Prostate gland (tissue), 2 donors: ENCODE results near the gene CPNE2. TPM values are rescaled to one million over a fixed set of nuclear protein-coding genes. Genes with fewer than 3 reads are reported as not detected.

Experiments
- DNase-seq: peaks from one replicate; pipeline ENCODE4 v3.0.0-alpha.2; 2019; ENCODE audit warnings: low spot score
- H3K27ac ChIP-seq, 2 donors: fragments of 200-600 bp; sonication (generic); 2 replicates each; pipeline ENCODE4 v1.5.1; 2017 to 2019
- H3K27me3 ChIP-seq: fragments of 200-600 bp; sonication (generic); replicated peaks from 2 replicates; pipeline ENCODE4 v1.5.1; 2019; ENCODE audit not compliant: insufficient read depth
- H3K36me3 ChIP-seq, 2 donors: fragments of 200-600 bp; sonication (generic); 1 replicate in 1 of 2; 2 replicates in 1 of 2; pipeline versions ENCODE4 v1.5.1 to v1.8.1; 2017 to 2019
- H3K4me1 ChIP-seq: fragments of 200-600 bp; sonication (generic); replicated peaks from 2 replicates; pipeline ENCODE4 v1.5.1; 2019
- H3K4me3 ChIP-seq, 2 donors: fragments of 200-600 bp; sonication (generic); 2 replicates each; pipeline ENCODE4 v1.5.1; 2017 to 2019
- H3K9me3 ChIP-seq: fragments of 200-600 bp; sonication (generic); 2 replicates; pipeline ENCODE4 v1.5.1; 2017
- POLR2A ChIP-seq: fragments of 450-650 bp; IDR thresholded peaks from one replicate; pipeline ENCODE4 v1.6.1; 2016; ENCODE audit warnings: antibody characterized with exemption, mild to moderate bottlenecking
- POLR2AphosphoS5 ChIP-seq: sonication (generic); formaldehyde crosslinking; IDR thresholded peaks from one replicate; pipeline ENCODE4 v1.6.1; 2017; ENCODE audit warnings: antibody characterized with exemption
- WGBS: methylation state at CpG from one replicate; pipeline ENCODE4 v1.1.5; 2018; 5-methylcytosine and 5-hydroxymethylcytosine counted together
- intact Hi-C: fragments of 100-400 bp; cut with DNase I; formaldehyde crosslinking; loops from one replicate; pipeline ENCODE4 v1.14.2; 2022
- total RNA-seq, 2 donors: library from RNA; depleted of rRNA; stranded (reverse); fragments of >200 nt; gene quantifications; one replicate each; pipeline ENCODE4 v1.1.0, GENCODE V29; 2016
- TF ChIP-seq, protein P1 (sequence below), 4 experiments: fragments of 200-600 bp in 2 of 4; fragments of 450-650 bp in 2 of 4; sonication (generic) in 2 of 4; IDR thresholded peaks; 1 replicate in 3 of 4; 2 replicates in 1 of 4; pipeline ENCODE4 v1.5.1; 2016 to 2019; ENCODE audit warnings: antibody characterized with exemption in 4 of 4, mild to moderate bottlenecking in 2 of 4, moderate library complexity in 2 of 4

CPNE2 gene
- total RNA-seq, 2 donors from 2014 or later: 22.3 to 23.3 TPM

GRCh38 chr16:57083485-57084126, 8.8 kb upstream of the CPNE2 start:
- H3K4me3 ChIP-seq: no peak overlapping the region
- no peaks in the 10 kb centered on the region for H3K4me1 ChIP-seq
- no peaks in the 10 kb centered on the region for H3K36me3 ChIP-seq
- no peaks in the 10 kb centered on the region for H3K27me3 ChIP-seq
- no peak overlapping the region for H3K27ac ChIP-seq
- TF ChIP-seq POLR2A (no peak), POLR2AphosphoS5 (no peak)
- TF ChIP-seq, protein P1, sequence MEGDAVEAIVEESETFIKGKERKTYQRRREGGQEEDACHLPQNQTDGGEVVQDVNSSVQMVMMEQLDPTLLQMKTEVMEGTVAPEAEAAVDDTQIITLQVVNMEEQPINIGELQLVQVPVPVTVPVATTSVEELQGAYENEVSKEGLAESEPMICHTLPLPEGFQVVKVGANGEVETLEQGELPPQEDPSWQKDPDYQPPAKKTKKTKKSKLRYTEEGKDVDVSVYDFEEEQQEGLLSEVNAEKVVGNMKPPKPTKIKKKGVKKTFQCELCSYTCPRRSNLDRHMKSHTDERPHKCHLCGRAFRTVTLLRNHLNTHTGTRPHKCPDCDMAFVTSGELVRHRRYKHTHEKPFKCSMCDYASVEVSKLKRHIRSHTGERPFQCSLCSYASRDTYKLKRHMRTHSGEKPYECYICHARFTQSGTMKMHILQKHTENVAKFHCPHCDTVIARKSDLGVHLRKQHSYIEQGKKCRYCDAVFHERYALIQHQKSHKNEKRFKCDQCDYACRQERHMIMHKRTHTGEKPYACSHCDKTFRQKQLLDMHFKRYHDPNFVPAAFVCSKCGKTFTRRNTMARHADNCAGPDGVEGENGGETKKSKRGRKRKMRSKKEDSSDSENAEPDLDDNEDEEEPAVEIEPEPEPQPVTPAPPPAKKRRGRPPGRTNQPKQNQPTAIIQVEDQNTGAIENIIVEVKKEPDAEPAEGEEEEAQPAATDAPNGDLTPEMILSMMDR (IDR thresholded peaks at IDR 0.05): no peak
- WGBS: 79% methylated on average over 7 of the region's 7 CpGs
- DNase-seq: no peak
- intact Hi-C loops: no loop called here
- no peaks in the 10 kb centered on the region for H3K9me3 ChIP-seq

GRCh38 chr16:57084257-57084770, 8.1 kb upstream of the CPNE2 start:
- intact Hi-C loops: no loop called here
- Histone ChIP-seq H3K36me3 (no peaks in the 10 kb centered on the region), H3K4me3 (no peak overlapping the region), H3K27me3 (no peaks in the 10 kb centered on the region), H3K4me1 (no peaks in the 10 kb centered on the region), H3K27ac (no peak overlapping the region), H3K9me3 (no peaks in the 10 kb centered on the region)
- peak; percentile 61 for DNase-seq
- 11% methylated on average over 9 of the region's 9 CpGs for WGBS
- TF ChIP-seq POLR2A: no peak
- TF ChIP-seq, protein P1 (IDR thresholded peaks at IDR 0.05): peak; percentile 91 to 97 (median 94)
- peak; percentile 64 for TF ChIP-seq POLR2AphosphoS5

- intact Hi-C loops: no loop called here
- TF ChIP-seq POLR2A (no peak), POLR2AphosphoS5 (no peak)
- TF ChIP-seq, protein P1 (IDR thresholded peaks at IDR 0.05): no peak
- DNase-seq: no peak
- no peak overlapping the region for H3K4me3 ChIP-seq
- H3K27me3 ChIP-seq: no peaks in the 10 kb centered on the region
- H3K9me3 ChIP-seq: no peaks in the 10 kb centered on the region
- no peaks in the 10 kb centered on the region for H3K4me1 ChIP-seq
- H3K27ac ChIP-seq: no peak overlapping the region
- 79% methylated on average over 7 of the region's 7 CpGs for WGBS
- H3K36me3 ChIP-seq: no peaks in the 10 kb centered on the region
These were observed 7.4 kb upstream of the CPNE2 start for GRCh38 chr16:57084996-57085395.

- Histone ChIP-seq H3K9me3 (no peaks in the 10 kb centered on the region), H3K4me3 (no peak overlapping the region), H3K27me3 (no peaks in the 10 kb centered on the region), H3K4me1 (no peaks in the 10 kb centered on the region), H3K36me3 (no peaks in the 10 kb centered on the region), H3K27ac (no peak overlapping the region)
- 90% methylated on average over 2 of the region's 2 CpGs for WGBS
- intact Hi-C loops: no loop called here
- no peak for DNase-seq
- no peak for TF ChIP-seq POLR2AphosphoS5
- no peak for TF ChIP-seq POLR2A
- TF ChIP-seq, protein P1 (IDR thresholded peaks at IDR 0.05): no peak
These were observed 5.4 kb upstream of the CPNE2 start for GRCh38 chr16:57087003-57087402.

DNA sequence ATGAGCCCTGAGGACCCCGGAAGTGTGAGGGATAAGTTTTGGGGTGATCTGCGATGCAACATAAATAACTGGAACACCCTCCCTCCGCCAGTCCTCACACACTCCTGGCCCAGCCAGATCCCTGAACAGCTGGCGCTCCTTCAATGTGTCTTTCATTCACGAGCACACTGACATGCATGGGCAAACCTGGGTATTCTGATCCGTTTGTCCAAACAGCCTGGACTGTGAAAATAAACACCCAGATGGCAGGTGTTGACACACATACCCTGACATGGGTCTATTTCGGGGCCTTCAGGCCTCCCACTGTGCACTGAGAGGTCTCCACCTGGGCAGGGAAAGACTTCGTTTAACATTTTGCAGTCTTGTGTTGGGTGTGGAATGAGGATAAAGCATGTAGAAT, 3.0 kb upstream of the CPNE2 start:
- no peak overlapping the region for H3K4me3 ChIP-seq
- TF ChIP-seq, protein P1 (IDR thresholded peaks at IDR 0.05): no peak
- TF ChIP-seq POLR2AphosphoS5 (no peak), POLR2A (no peak)
- H3K27ac ChIP-seq: no peak overlapping the region
- peaks cover 6% of the 10 kb centered on the region for H3K4me1 ChIP-seq
- H3K9me3 ChIP-seq: no peaks in the 10 kb centered on the region
- intact Hi-C loops: no loop called here
- no peaks in the 10 kb centered on the region for H3K36me3 ChIP-seq
- DNase-seq: no peak
- WGBS: 63% methylated on average over 8 of the region's 8 CpGs
- no peaks in the 10 kb centered on the region for H3K27me3 ChIP-seq
